Measurements from ENCODE around the gene MIA2. TPM values are rescaled to one million over a fixed set of nuclear protein-coding genes. Genes with fewer than 3 reads are reported as not detected.

MIA2 gene, protein sequence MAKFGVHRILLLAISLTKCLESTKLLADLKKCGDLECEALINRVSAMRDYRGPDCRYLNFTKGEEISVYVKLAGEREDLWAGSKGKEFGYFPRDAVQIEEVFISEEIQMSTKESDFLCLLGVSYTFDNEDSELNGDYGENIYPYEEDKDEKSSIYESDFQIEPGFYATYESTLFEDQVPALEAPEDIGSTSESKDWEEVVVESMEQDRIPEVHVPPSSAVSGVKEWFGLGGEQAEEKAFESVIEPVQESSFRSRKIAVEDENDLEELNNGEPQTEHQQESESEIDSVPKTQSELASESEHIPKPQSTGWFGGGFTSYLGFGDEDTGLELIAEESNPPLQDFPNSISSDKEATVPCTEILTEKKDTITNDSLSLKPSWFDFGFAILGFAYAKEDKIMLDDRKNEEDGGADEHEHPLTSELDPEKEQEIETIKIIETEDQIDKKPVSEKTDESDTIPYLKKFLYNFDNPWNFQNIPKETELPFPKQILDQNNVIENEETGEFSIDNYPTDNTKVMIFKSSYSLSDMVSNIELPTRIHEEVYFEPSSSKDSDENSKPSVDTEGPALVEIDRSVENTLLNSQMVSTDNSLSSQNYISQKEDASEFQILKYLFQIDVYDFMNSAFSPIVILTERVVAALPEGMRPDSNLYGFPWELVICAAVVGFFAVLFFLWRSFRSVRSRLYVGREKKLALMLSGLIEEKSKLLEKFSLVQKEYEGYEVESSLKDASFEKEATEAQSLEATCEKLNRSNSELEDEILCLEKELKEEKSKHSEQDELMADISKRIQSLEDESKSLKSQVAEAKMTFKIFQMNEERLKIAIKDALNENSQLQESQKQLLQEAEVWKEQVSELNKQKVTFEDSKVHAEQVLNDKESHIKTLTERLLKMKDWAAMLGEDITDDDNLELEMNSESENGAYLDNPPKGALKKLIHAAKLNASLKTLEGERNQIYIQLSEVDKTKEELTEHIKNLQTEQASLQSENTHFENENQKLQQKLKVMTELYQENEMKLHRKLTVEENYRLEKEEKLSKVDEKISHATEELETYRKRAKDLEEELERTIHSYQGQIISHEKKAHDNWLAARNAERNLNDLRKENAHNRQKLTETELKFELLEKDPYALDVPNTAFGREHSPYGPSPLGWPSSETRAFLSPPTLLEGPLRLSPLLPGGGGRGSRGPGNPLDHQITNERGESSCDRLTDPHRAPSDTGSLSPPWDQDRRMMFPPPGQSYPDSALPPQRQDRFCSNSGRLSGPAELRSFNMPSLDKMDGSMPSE (N-terminal part only)
- 10 to 100 TPM; 54.1 to 83.0 (median 71.4) TPM for total RNA-seq

GRCh38 chr14:39233680-39234326 is at the start of gene MIA2:
Gene MIA2, plus strand, starts transcription at chr14:39233915. Its CDS starts 200 bp downstream, at chr14:39234115.
- H3K4me1 ChIP-seq, result peaks cover 0 to 20% (median 4%) of the 10 kb centered on the region in 4 donors
- in situ Hi-C loops (cut with MboI; ENCODE audit: low pct_ligation_motif_present in 1 of 4, low pct_unique_long_range_greater_than_20kb in 1 of 4, low sequenced_read_pairs in 3 of 4) (no loop called here), intact Hi-C loops (cut with DNase I; ENCODE audit: low total_unique reads) (no loop called here)
- H3K27ac ChIP-seq, result peak within 1 kb of the TSS in 2 of 4 donors; percentile 15 to 16
- H3K4me3 ChIP-seq, result peak within 1 kb of the TSS in 2 of 4 donors; percentile 6 to 19
- 51 to 63% methylated on average over 7 of the region's 7 CpGs for WGBS, 2 donors (ENCODE audit: low coverage in 1 of 2)
- TF ChIP-seq POLR2A (IDR thresholded peaks at IDR 0.05) (no peak), CTCF (IDR thresholded peaks at IDR 0.05) (no peak), POLR2AphosphoS5 (IDR thresholded peaks at IDR 0.05) (no peak), EP300 (IDR thresholded peaks at IDR 0.05; ENCODE audit: low read depth) (no peak)
- no peaks in the 10 kb centered on the region for H3K9me3 ChIP-seq
- no peaks in the 10 kb centered on the region for H3K27me3 ChIP-seq
- DNase-seq, result no peak
- no peaks in the 10 kb centered on the region for H3K36me3 ChIP-seq

DNA sequence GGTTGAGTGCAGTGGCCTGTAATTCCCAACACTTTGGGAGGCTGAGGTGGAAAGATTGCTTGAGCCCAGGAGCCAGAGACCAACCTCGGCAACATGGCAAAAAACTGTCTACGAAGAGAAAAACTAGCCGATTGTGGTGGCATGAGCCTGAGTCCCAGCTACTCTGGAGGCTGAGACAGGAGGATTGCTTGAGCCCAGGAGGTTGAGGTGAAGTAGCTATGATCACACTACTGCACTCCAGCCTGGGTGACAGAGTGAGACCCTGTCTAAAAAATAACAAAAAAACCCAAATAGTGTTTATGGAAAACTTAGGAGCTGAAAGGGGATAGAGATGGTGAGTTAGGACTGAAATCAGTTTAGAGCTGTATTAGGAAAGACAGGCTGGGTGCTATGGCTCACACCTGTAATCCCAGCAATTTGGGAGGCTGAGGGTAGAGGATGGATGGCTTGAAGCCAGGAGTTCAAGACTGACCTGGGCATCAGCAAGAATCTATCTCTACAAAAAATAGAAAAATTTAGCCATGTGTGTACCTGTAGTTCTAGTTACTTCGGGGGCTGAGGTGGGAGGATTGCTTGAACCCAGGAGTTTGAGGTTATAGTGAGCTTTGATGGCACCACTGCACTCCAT is 49.0 kb upstream of the MIA2 start:
- 94 to 96% methylated on average over 3 to 4 of the region's 4 CpGs for WGBS, 2 donors (ENCODE audit: low coverage in 1 of 2)
- TF ChIP-seq POLR2A (IDR thresholded peaks at IDR 0.05) (no peak), CTCF (IDR thresholded peaks at IDR 0.05) (no peak), POLR2AphosphoS5 (IDR thresholded peaks at IDR 0.05) (peak in 1 of 3 donors; percentile 24)
- DNase-seq, result no peak
- intact Hi-C loops (cut with DNase I; ENCODE audit: low total_unique reads), result no loop called here
- Histone ChIP-seq H3K4me1 (no peaks in the 10 kb centered on the region), H3K36me3 (peaks cover 0 to 54% (median 18%) of the 10 kb centered on the region in 4 donors), H3K27ac (no peak overlapping the region), H3K4me3 (no peak overlapping the region), H3K27me3 (no peaks in the 10 kb centered on the region), H3K9me3 (no peaks in the 10 kb centered on the region)
- in situ Hi-C loops (cut with MboI; ENCODE audit: low pct_ligation_motif_present in 1 of 4, low pct_unique_long_range_greater_than_20kb in 1 of 4, low sequenced_read_pairs in 3 of 4), result no loop called here

GRCh38 chr14:39185256-39186049 is 48.3 kb upstream of the MIA2 start:
- Histone ChIP-seq H3K36me3 (peaks cover 0 to 47% (median 15%) of the 10 kb centered on the region in 4 donors), H3K9me3 (no peaks in the 10 kb centered on the region), H3K27me3 (no peaks in the 10 kb centered on the region), H3K4me1 (no peaks in the 10 kb centered on the region), H3K27ac (no peak overlapping the region), H3K4me3 (no peak overlapping the region)
- no peak for DNase-seq
- in situ Hi-C loops (cut with MboI; ENCODE audit: low pct_ligation_motif_present in 1 of 4, low pct_unique_long_range_greater_than_20kb in 1 of 4, low sequenced_read_pairs in 3 of 4), result no loop called here
- no peak for TF ChIP-seq CTCF (IDR thresholded peaks at IDR 0.05)
- TF ChIP-seq POLR2AphosphoS5 (IDR thresholded peaks at IDR 0.05), result no peak
- TF ChIP-seq EP300 (IDR thresholded peaks at IDR 0.05; ENCODE audit: low read depth), result no peak
- no peak for TF ChIP-seq POLR2A (IDR thresholded peaks at IDR 0.05)
- intact Hi-C loops (cut with DNase I; ENCODE audit: low total_unique reads), result no loop called here
- 86 to 90% methylated on average over 5 of the region's 5 CpGs for WGBS, 2 donors (ENCODE audit: low coverage in 1 of 2)

Measured in transverse colon (tissue), 4 donors.